Measurements from ENCODE around the gene CYB5R3.

Gene CYB5R3

GRCh38 chr22:42627981-42628380 is 21.2 kb downstream of the CYB5R3 start:
- TF ChIP-seq GABPA (IDR thresholded peaks at IDR 0.05; ENCODE audit: low read depth), result no peak
- no peak for TF ChIP-seq CTCF (IDR thresholded peaks at IDR 0.05; ENCODE audit: insufficient read depth, low read length)
- TF ChIP-seq SPI1 (IDR thresholded peaks at IDR 0.05; ENCODE audit: borderline replicate concordance, low read depth), result no peak
- no peak for TF ChIP-seq POLR2AphosphoS5 (IDR thresholded peaks at IDR 0.05; ENCODE audit: low read depth)
- Histone ChIP-seq H3K4me3 (replicated peaks; ENCODE audit: insufficient read depth, low read length) (no peak overlapping the region), H3K27me3 (ENCODE audit: insufficient read depth, poor library complexity, severe bottlenecking) (no peaks in the 10 kb centered on the region), H3K27ac (replicated peaks) (no peak overlapping the region)
- DNase-seq (ENCODE audit: low read depth in 1 of 2, low spot score in 1 of 2), result no peak

GRCh38 chr22:42626951-42627625 is 22.1 kb downstream of the CYB5R3 start:
- no peak overlapping the region for H3K27ac ChIP-seq (replicated peaks)
- no peak for DNase-seq (ENCODE audit: low read depth in 1 of 2, low spot score in 1 of 2)
- no peak overlapping the region for H3K4me3 ChIP-seq (replicated peaks; ENCODE audit: insufficient read depth, low read length)
- H3K27me3 ChIP-seq (ENCODE audit: insufficient read depth, poor library complexity, severe bottlenecking), result no peaks in the 10 kb centered on the region
- TF ChIP-seq CTCF (IDR thresholded peaks at IDR 0.05; ENCODE audit: insufficient read depth, low read length) (no peak), GABPA (IDR thresholded peaks at IDR 0.05; ENCODE audit: low read depth) (no peak), SPI1 (IDR thresholded peaks at IDR 0.05; ENCODE audit: borderline replicate concordance, low read depth) (no peak), POLR2AphosphoS5 (IDR thresholded peaks at IDR 0.05; ENCODE audit: low read depth) (no peak), REST (IDR thresholded peaks at IDR 0.05; ENCODE audit: insufficient replicate concordance, low read depth) (no peak)

GRCh38 chr22:42626431-42626830 is 22.8 kb downstream of the CYB5R3 start:
- TF ChIP-seq CTCF (IDR thresholded peaks at IDR 0.05; ENCODE audit: insufficient read depth, low read length) (no peak), POLR2AphosphoS5 (IDR thresholded peaks at IDR 0.05; ENCODE audit: low read depth) (no peak), SPI1 (IDR thresholded peaks at IDR 0.05; ENCODE audit: borderline replicate concordance, low read depth) (no peak)
- H3K27ac ChIP-seq (replicated peaks), result no peak overlapping the region
- no peak for DNase-seq (ENCODE audit: low read depth in 1 of 2, low spot score in 1 of 2)
- no peak overlapping the region for H3K4me3 ChIP-seq (replicated peaks; ENCODE audit: insufficient read depth, low read length)
- H3K27me3 ChIP-seq (ENCODE audit: insufficient read depth, poor library complexity, severe bottlenecking), result no peaks in the 10 kb centered on the region

- Histone ChIP-seq H3K27me3 (ENCODE audit: insufficient read depth, poor library complexity, severe bottlenecking) (no peaks in the 10 kb centered on the region), H3K27ac (replicated peaks) (no peak overlapping the region), H3K4me3 (replicated peaks; ENCODE audit: insufficient read depth, low read length) (no peak overlapping the region)
- DNase-seq (ENCODE audit: low read depth in 1 of 2, low spot score in 1 of 2), result no peak
- TF ChIP-seq GABPA (IDR thresholded peaks at IDR 0.05; ENCODE audit: low read depth) (no peak), CTCF (IDR thresholded peaks at IDR 0.05; ENCODE audit: insufficient read depth, low read length) (no peak), POLR2AphosphoS5 (IDR thresholded peaks at IDR 0.05; ENCODE audit: low read depth) (no peak), REST (IDR thresholded peaks at IDR 0.05; ENCODE audit: insufficient replicate concordance, low read depth) (no peak), SPI1 (IDR thresholded peaks at IDR 0.05; ENCODE audit: borderline replicate concordance, low read depth) (no peak)
Measured at GRCh38 chr22:42625416-42625815, 23.8 kb downstream of the CYB5R3 start.
